Upper lobe of right lung (tissue), 1 donor: Measurements from ENCODE around the gene OR4D1. TPM values are rescaled to one million over a fixed set of nuclear protein-coding genes. Genes with fewer than 3 reads are reported as not detected.

ENCODE experiments used
- ATAC-seq: fragments of 200-7000 bp; cut with Tn5 transposase; one replicate; pipeline ENCODE4 v1.9.1; 2020; ENCODE audit warnings: mild to moderate bottlenecking, moderate library complexity
- DNase-seq: peaks from one replicate; pipeline ENCODE4 v3.0.0-alpha.2; 2020
- H3K27ac ChIP-seq: fragments of 200-600 bp; one replicate; pipeline ENCODE4 v1.8.0; 2022
- H3K27me3 ChIP-seq: fragments of 200-600 bp; one replicate; pipeline ENCODE4 v1.8.0; 2022; ENCODE audit warnings: mild to moderate bottlenecking
- H3K36me3 ChIP-seq: fragments of 200-600 bp; one replicate; pipeline ENCODE4 v1.8.0; 2022
- H3K4me1 ChIP-seq: fragments of 200-600 bp; one replicate; pipeline ENCODE4 v1.8.0; 2022
- H3K4me3 ChIP-seq: fragments of 200-600 bp; one replicate; pipeline ENCODE4 v1.8.0; 2022; ENCODE audit warnings: mild to moderate bottlenecking
- H3K9me3 ChIP-seq: fragments of 200-600 bp; one replicate; pipeline ENCODE4 v1.8.0; 2022
- CTCF ChIP-seq: fragments of 200-600 bp; IDR thresholded peaks from one replicate; pipeline ENCODE4 v1.8.0; 2022; ENCODE audit warnings: antibody characterized with exemption
- intact Hi-C: fragments of 100-400 bp; cut with DNase I; formaldehyde crosslinking; loops from one replicate; pipeline ENCODE4 v1.11.0; 2022
- total RNA-seq: library from RNA; stranded (reverse); fragmentation: NEBNext Ultra II Directional; extraction: Animal tissue kit (Norgen Biotek cat#: 25700); gene quantifications from one replicate; pipeline ENCODE4 v1.2.1, GENCODE V29; 2021
- donor health status: DM: no; HTN: yes; CAD: no; lungs with severe emphysema.

The OR4D1 gene
- total RNA-seq, 1 donor from 2014 or later = not detected

GRCh38 chr17:58110012-58110411 is 38.2 kb upstream of the OR4D1 start:
- intact Hi-C loops = no loop called here
- Histone ChIP-seq H3K27ac (no peak overlapping the region), H3K9me3 (no peaks in the 10 kb centered on the region), H3K4me3 (no peak overlapping the region), H3K27me3 (no peaks in the 10 kb centered on the region), H3K4me1 (no peaks in the 10 kb centered on the region), H3K36me3 (no peaks in the 10 kb centered on the region)
- DNase-seq (no peak), ATAC-seq (no peak)
- no peak for TF ChIP-seq CTCF

GRCh38 chr17:58111676-58112075 is 36.5 kb upstream of the OR4D1 start:
- no peaks in the 10 kb centered on the region for H3K36me3 ChIP-seq
- DNase-seq (no peak), ATAC-seq (no peak)
- H3K27ac ChIP-seq = no peak overlapping the region
- no peaks in the 10 kb centered on the region for H3K4me1 ChIP-seq
- H3K9me3 ChIP-seq = no peaks in the 10 kb centered on the region
- no peak for TF ChIP-seq CTCF
- intact Hi-C loops = no loop called here
- H3K27me3 ChIP-seq = no peaks in the 10 kb centered on the region
- no peak overlapping the region for H3K4me3 ChIP-seq

DNA sequence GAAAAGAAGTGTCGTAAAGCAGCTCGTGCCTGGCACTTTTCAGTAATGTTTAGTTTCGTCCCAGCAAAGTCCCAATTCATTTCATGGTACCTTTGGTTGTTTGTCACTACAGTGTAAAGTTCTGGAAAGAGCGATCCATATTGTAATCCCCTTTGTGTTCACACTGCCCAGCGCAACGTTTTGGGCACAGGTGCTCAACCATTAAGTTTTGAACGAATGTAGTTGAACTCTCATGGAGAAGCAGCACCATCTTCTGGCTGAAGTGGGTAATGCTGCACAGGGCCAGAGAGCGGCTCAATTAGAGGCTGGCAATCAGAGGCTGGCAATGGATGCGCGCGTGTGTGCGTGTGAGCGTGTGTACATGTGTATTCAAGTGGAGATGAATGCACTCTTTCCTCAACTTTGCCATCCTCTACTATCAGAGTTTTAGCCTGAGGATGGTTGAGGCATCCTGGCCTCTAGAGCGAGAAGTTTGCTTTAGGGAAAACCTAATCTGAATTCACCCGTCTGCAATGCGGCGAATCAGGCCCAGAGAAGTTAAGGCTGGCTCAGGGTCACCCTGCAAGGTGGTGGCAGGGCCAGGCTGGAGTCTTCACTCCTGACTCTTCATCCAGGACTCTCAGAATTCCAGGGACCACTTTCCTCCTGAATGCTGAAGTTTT is 35.1 kb upstream of the OR4D1 start:
- ATAC-seq (peak; percentile 95), DNase-seq (peak; percentile 75)
- Histone ChIP-seq H3K9me3 (no peaks in the 10 kb centered on the region), H3K36me3 (no peaks in the 10 kb centered on the region), H3K4me1 (no peaks in the 10 kb centered on the region), H3K4me3 (no peak overlapping the region), H3K27ac (no peak overlapping the region), H3K27me3 (no peaks in the 10 kb centered on the region)
- peak; percentile 97 for TF ChIP-seq CTCF
- intact Hi-C loops = no loop called here

GRCh38 chr17:58113947-58114346 is 34.2 kb upstream of the OR4D1 start:
- Histone ChIP-seq H3K27ac (no peak overlapping the region), H3K4me1 (no peaks in the 10 kb centered on the region), H3K36me3 (no peaks in the 10 kb centered on the region), H3K27me3 (peaks cover 7% of the 10 kb centered on the region), H3K4me3 (no peak overlapping the region), H3K9me3 (no peaks in the 10 kb centered on the region)
- DNase-seq = no peak
- TF ChIP-seq CTCF = no peak
- intact Hi-C loops = no loop called here
- ATAC-seq = no peak

GRCh38 chr17:58117382-58117781 is 30.8 kb upstream of the OR4D1 start:
- Histone ChIP-seq H3K9me3 (no peaks in the 10 kb centered on the region), H3K27ac (no peak overlapping the region), H3K4me3 (no peak overlapping the region), H3K27me3 (peaks cover 15% of the 10 kb centered on the region), H3K4me1 (no peaks in the 10 kb centered on the region), H3K36me3 (no peaks in the 10 kb centered on the region)
- no peak for ATAC-seq
- intact Hi-C loops = no loop called here
- no peak for TF ChIP-seq CTCF
- DNase-seq = no peak

DNA sequence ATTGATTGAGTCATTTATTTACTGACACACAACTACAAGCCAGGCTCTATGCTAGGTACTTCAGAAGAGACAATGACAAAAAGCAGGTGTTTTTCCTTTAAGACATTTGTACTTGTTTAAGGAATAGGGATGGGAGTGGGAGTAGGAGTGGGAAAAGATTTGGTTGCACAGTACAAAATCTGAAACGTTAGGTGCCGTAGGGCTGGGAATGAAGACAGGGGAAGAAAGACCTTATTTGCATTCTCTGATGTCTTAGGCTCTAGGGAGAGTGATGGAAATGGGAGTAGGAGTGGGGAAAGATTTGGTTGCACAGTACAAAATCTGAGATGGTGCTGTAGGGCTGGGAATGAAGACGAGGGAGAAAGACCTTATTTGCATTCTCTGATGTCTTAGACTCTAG is 28.7 kb upstream of the OR4D1 start:
- DNase-seq = no peak
- Histone ChIP-seq H3K36me3 (no peaks in the 10 kb centered on the region), H3K27me3 (peaks cover 15% of the 10 kb centered on the region), H3K27ac (no peak overlapping the region), H3K9me3 (no peaks in the 10 kb centered on the region), H3K4me3 (no peak overlapping the region), H3K4me1 (no peaks in the 10 kb centered on the region)
- ATAC-seq = no peak
- intact Hi-C loops = no loop called here
- TF ChIP-seq CTCF = no peak
